WTC11 (cell line): ENCODE measurements around the gene MXRA7. TPM values are rescaled to one million over a fixed set of nuclear protein-coding genes. Genes with fewer than 3 reads are reported as not detected.
A peak's percentile ranks its signal among the peaks of the same experiment; 100 is the strongest.

ENCODE experiments used
- ATAC-seq: fragments of 200-7000 bp; cut with Tn5 transposase; 2 replicates; pipeline ENCODE4 v1.10.0; 2021; ENCODE audit warnings: mild to moderate bottlenecking, moderate library complexity
- CTCF ChIA-PET: fragments of 300-600 bp; sonication (Branson Sonifier 250); formaldehyde crosslinking; loops from one replicate; lab custom pipeline; 2021; ENCODE audit warnings: antibody characterized with exemption; lab: Charles Lee
- POLR2A ChIA-PET: fragments of 350-600 bp; sonication (Branson Sonifier 250); formaldehyde crosslinking; loops from one replicate; lab custom pipeline; 2021; ENCODE audit warnings: antibody characterized with exemption; lab: Charles Lee
- DNase-seq: peaks from one replicate; pipeline ENCODE4 v3.0.0; 2021; ENCODE audit warnings: low spot score
- H3K27ac Mint-ChIP-seq: 2 replicates; pipeline ENCODE4 v1.8.0; 2021; ENCODE audit warnings: mixed read lengths
- H3K27me3 Mint-ChIP-seq: 2 replicates; pipeline ENCODE4 v1.8.0; 2021; ENCODE audit warnings: low read depth, mild to moderate bottlenecking, moderate library complexity, mixed read lengths
- H3K36me3 Mint-ChIP-seq: 2 replicates; pipeline ENCODE4 v1.8.0; 2021; ENCODE audit warnings: mixed read lengths
- H3K4me1 Mint-ChIP-seq: 2 replicates; pipeline ENCODE4 v1.8.0; 2022; ENCODE audit warnings: mixed read lengths
- H3K4me3 Mint-ChIP-seq: 2 replicates; pipeline ENCODE4 v1.8.0; 2021; ENCODE audit warnings: mild to moderate bottlenecking, moderate library complexity, mixed read lengths
- H3K9me3 Mint-ChIP-seq: 2 replicates; pipeline ENCODE4 v1.8.0; 2021; ENCODE audit warnings: mixed read lengths
- AR ChIP-seq: fragments of 250-450 bp; sonication (Bioruptor Pico); IDR thresholded peaks from 2 replicates; pipeline ENCODE4 v1.9.0; 2021; ENCODE audit warnings: mild to moderate bottlenecking
- CREM ChIP-seq: sonication (generic); formaldehyde crosslinking; IDR thresholded peaks from 2 replicates; pipeline ENCODE4 v1.8.1; 2022; ENCODE audit warnings: mild to moderate bottlenecking, missing genetic modification reagents, moderate library complexity
- MAX ChIP-seq: sonication (generic); formaldehyde crosslinking; IDR thresholded peaks from 2 replicates; pipeline ENCODE4 v1.8.0; 2022; ENCODE audit warnings: mild to moderate bottlenecking, missing genetic modification reagents
- PRDM15 ChIP-seq: sonication (generic); formaldehyde crosslinking; IDR thresholded peaks from 2 replicates; pipeline ENCODE4 v1.8.0; 2022; ENCODE audit warnings: missing genetic modification reagents
- SMAD4 ChIP-seq: sonication (generic); formaldehyde crosslinking; IDR thresholded peaks from 2 replicates; pipeline ENCODE4 v1.8.0; 2022; ENCODE audit warnings: mild to moderate bottlenecking, missing genetic modification reagents
- ZNF317 ChIP-seq: sonication (generic); formaldehyde crosslinking; IDR thresholded peaks from 2 replicates; pipeline ENCODE4 v1.8.1; 2023; ENCODE audit warnings: low read depth, mild to moderate bottlenecking, moderate library complexity, missing genetic modification reagents, borderline replicate concordance
- total RNA-seq: library from RNA; stranded (reverse); gene quantifications from 3 replicates; pipeline ENCODE4 v1.2.3, GENCODE V29; 2021
- TF ChIP-seq, protein P1 (sequence below): fragments of 250-450 bp; sonication (Bioruptor Pico); conservative IDR thresholded peaks from 2 replicates; pipeline ENCODE4 v1.9.0; 2021; ENCODE audit warnings: mild to moderate bottlenecking
- TF ChIP-seq, protein P2 (sequence below): sonication (generic); formaldehyde crosslinking; IDR thresholded peaks from 2 replicates; pipeline ENCODE4 v1.8.0; 2022; ENCODE audit warnings: mild to moderate bottlenecking, missing genetic modification reagents

MXRA7 gene
- total RNA-seq, 1 experiment from 2014 or later = 46.5 TPM

DNA sequence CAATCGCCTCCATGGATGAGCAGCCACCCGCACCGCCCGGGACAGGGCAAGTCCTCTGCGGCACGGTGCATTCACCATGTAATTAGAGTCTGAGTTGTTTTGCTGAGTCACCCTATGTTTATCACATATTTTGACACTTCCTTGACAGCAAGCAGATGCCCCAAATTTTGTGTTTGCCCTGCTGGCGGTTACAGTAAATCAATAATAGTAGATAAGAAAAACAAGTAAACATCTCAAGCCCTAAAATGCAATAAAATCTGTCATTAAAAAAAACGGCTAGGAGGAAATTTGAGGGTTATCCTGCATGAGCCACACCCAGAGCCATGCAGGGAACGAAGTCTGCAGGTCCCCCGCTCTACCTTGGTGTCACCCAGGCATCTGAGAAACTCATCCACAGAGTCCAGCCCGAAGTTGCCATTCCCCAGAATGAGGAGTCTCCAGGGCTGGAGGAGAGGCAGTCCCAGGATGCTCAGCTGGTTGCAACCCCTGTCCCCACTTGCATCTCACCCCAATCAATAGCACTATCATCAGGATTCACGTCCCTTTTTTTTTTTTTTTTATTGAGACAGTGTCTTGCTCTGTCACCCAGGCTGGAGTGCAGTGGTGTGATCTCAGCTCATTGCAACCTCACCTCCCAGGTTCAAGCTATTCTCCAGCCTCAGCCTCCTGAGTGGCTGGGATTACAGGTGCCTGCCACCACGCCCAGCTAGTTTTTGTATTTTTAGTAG lies 50.7 kb downstream of the MXRA7 start (continued):
- TF ChIP-seq, protein P1, sequence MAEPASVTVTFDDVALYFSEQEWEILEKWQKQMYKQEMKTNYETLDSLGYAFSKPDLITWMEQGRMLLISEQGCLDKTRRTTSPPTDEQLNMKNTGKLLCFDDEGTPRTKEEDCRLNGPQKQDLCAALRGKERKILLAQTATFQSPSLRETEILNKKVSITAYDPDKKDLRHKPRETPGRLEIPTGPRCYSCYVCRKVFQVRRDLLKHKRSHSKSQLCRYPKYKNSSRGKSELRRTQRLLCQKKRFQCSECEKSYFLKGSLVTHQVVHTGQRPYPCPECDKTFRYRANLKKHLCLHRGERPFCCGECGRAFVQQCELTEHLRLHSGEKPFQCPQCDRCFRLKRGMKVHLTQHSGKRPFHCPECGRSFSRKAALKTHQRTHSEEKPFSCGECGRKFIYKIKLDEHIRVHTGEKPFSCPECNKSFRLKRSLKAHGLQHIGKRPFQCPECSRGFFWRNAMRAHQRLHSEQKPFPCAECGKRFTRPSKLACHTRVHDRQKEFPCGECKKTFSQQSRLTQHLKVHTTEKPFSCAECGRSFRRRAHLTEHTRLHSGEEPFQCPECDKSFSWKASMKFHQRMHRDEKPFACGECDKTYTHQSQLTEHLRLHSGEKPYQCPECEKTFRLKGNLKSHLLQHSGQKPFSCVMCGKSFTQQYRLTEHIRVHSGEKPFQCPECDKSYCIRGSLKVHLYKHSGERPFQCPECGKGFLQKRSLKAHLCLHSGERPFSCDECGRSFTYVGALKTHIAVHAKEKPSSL (CRISPR knock-in tag) = no peak

GRCh38 chr17:76658242-76658662 lies 52.5 kb downstream of the MXRA7 start:
- CTCF ChIA-PET = interaction anchor here (0.9 to 2.0 kb wide), 3 partner anchors 23 to 50 kb away, joined by 3 to 6 read pairs (median 4); no protein-coding TSS in a partner anchor
- TF ChIP-seq PRDM15 (CRISPR knock-in tag) = peak; percentile 72
- TF ChIP-seq ZNF317 (CRISPR knock-in tag) = no peak
- no peaks in the 10 kb centered on the region for H3K27me3 Mint-ChIP-seq

GRCh38 chr17:76657505-76658241 lies 53.1 kb downstream of the MXRA7 start:
- TF ChIP-seq SMAD4 (CRISPR knock-in tag) (no peak), CREM (CRISPR knock-in tag) (no peak)
- TF ChIP-seq, protein P2, sequence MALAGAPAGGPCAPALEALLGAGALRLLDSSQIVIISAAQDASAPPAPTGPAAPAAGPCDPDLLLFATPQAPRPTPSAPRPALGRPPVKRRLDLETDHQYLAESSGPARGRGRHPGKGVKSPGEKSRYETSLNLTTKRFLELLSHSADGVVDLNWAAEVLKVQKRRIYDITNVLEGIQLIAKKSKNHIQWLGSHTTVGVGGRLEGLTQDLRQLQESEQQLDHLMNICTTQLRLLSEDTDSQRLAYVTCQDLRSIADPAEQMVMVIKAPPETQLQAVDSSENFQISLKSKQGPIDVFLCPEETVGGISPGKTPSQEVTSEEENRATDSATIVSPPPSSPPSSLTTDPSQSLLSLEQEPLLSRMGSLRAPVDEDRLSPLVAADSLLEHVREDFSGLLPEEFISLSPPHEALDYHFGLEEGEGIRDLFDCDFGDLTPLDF = no peak
- Mint-ChIP-seq H3K4me1 (peaks cover 4% of the 10 kb centered on the region; the same call in 1 of the 2 replicates), H3K27me3 (no peaks in the 10 kb centered on the region), H3K36me3 (0 out of 2 replicates have a peak, but pooled peaks cover under 1% of the 10 kb centered on the region), H3K27ac (no peak overlapping the region), H3K4me3 (no peak overlapping the region), H3K9me3 (peaks cover 3% of the 10 kb centered on the region; the same call in 1 of the 2 replicates)
- ATAC-seq (no peak), DNase-seq (no peak)
- ChIA-PET POLR2A (interaction anchor here (0.7 kb wide), 1 partner anchor 14 kb away, joined by 3 read pairs; no protein-coding TSS in a partner anchor), CTCF (interaction anchor here (0.9 to 2.0 kb wide), 4 partner anchors 23 to 135 kb away, joined by 3 to 6 read pairs (median 4); no protein-coding TSS in a partner anchor)

More at GRCh38 chr17:76658242-76658662, 52.5 kb downstream of the MXRA7 start:
- Mint-ChIP-seq H3K4me1 (peaks cover 4% of the 10 kb centered on the region; the same call in 1 of the 2 replicates), H3K36me3 (no peaks in the 10 kb centered on the region), H3K27ac (no peak overlapping the region; the same call in 1 of the 2 replicates), H3K4me3 (no peak overlapping the region), H3K9me3 (peaks cover 3% of the 10 kb centered on the region; the same call in 1 of the 2 replicates)
- ATAC-seq = no peak
- POLR2A ChIA-PET = interaction anchor here (0.7 kb wide), 1 partner anchor 13 kb away, joined by 3 read pairs; no protein-coding TSS in a partner anchor
- DNase-seq = no peak

DNA sequence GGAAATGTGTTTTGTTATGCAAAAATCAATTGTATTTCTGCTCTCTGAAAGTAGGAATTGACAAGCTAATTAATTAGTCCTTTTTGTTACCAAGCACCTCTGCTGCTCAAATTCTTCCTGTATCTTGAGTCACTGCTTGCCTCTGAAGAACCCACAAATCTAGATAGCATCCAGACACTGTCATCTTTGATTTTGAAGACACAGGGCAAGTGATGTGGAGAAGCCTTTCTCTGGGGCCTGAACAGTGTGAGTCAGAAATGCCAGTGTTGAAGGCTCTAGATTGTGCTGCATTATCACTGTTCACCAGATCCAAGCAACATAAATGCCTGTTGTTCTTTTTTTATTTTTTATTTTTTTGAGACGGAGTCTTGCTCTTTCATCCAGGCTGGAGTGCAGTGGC lies 56.4 kb downstream of the MXRA7 start:
- POLR2A ChIA-PET = no interaction called here
- DNase-seq = no peak
- Mint-ChIP-seq H3K9me3 (peaks cover 16% of the 10 kb centered on the region), H3K27me3 (peaks cover 5% of the 10 kb centered on the region; the same call in 1 of the 2 replicates), H3K4me1 (peaks cover under 1% of the 10 kb centered on the region; the same call in 1 of the 2 replicates), H3K36me3 (peaks cover 6% of the 10 kb centered on the region; the same call in 1 of the 2 replicates), H3K27ac (no peak overlapping the region), H3K4me3 (no peak overlapping the region)
- ATAC-seq = no peak
- CTCF ChIA-PET = interaction anchor here (0.7 to 1.9 kb wide), 2 partner anchors 27 to 30 kb away, joined by 3 to 7 read pairs; no protein-coding TSS in a partner anchor
- TF ChIP-seq PRDM15 (CRISPR knock-in tag) (no peak), MAX (CRISPR knock-in tag) (no peak), AR (CRISPR knock-in tag) (no peak)
